ENCODE results near the gene STT3B.
A peak's percentile ranks its signal among the peaks of the same experiment; 100 is the strongest.

The STT3B gene

DNA sequence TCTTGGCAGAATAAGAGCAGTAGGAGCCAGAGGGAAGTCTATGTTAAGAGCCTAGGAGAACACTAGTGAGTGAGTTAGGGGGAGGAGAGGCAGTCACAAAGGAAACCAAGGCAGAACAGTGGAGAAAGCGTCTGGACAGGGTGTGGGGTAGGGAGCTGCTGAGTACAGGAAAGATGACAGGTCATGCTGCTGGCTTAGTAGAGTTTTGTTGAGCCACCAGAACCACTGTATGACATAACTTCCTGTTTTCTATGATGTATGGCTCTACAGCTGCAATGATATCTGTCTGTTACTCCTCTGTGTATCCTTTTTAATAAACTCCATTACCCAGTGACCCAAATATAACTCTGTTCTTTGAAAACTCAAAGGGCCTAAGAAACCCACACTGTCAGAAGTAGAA lies 10.6 kb upstream of the STT3B start:
- no peak for DNase-seq

DNA sequence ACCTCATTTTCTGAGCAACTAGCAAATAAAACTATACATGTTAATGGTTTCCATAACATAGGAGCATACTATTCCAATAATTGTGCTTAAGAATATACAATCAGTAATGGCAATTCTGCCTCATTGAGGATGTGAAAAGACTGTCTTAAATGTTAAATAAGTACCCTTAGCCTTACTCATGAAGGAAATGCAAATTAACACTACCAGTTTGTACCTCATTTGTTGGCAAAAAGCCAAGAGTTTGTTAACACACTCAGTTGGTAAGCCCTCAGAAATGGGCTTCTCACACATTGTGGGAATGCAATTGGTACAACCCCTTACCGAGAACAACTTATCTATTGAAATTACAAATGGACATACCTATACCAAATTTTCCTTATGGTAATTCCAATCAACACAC lies 9.2 kb upstream of the STT3B start:
- DNase-seq = no peak

DNA sequence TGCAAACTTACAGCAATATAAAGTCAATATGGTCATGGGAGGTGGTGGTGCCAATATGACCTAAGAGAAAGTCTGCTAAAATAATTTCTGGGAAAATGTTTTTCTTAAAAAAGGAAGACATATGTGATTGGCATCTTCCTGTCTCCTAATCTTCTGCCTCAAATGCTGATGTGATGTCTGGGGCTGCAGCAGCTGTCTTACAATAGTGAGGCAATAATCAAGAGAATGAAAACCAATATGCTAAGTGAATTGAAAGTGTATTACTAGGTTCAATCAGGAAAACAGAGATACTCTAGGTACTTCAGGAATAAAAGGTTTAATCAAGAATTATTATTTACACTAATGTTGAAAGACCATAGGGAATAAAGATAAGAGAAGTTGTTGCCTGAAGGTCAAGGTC lies 7.2 kb upstream of the STT3B start:
- DNase-seq = no peak

DNA sequence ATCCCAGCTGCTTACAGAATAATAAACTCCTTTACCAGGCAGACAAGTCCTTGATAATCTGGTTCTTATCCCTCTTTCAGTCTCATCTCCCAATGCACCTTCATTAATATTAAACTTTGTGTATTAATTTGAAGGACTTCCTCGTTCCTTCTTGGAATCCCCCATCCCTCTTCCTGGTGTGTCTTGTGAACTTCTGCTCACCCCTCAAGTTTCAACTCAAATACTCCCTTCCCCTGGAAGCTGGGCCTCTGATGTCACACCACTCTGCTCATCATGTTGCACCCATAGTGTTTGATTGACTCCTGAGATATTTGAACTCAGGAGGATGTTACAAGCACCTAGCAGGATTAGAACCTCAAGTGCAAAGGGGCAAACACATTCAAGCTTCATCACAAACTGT lies 3.3 kb upstream of the STT3B start:
- DNase-seq = no peak

DNA sequence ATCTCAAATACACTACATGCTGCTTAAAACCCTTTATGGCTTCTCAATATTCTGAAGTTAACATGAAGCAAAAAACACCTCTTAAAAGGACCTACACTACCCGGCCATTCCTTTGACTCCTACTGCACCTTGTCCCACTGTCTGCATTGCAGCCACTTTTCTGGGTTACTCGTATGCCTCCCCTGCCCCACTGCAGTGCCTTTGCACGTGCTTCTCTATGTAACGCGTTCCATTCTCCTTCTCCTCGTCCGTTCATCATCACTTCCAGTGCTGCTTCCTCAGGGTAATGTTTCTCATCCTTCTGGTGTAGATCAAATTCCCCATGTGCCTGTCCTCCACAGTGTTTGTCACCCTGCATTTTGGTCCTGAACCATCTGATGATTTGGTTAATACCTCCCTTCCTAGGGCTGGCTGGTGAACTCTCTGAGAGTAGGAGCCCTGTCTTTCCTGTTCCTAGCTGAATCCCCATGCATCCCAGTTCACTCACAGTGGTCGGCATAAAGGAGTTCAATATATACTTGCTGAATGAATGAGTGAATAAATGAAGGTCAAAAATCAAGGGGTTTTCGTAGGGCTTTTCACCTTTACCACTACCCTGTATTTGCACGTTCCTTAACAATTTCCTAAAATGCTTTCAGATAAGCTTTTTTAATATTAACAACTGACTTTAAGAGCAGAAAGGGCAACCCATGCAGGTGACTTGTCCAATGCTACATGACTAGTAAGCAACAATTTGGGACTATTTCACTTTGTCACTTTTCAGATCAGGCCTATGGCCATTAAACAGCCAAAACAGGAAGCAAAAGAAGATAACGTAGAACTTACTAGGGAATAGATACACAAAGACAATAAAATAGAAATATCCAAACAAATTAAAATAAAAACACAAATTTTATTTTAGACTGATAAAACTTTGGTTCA lies 2.4 kb upstream of the STT3B start:
- DNase-seq = no peak

DNA sequence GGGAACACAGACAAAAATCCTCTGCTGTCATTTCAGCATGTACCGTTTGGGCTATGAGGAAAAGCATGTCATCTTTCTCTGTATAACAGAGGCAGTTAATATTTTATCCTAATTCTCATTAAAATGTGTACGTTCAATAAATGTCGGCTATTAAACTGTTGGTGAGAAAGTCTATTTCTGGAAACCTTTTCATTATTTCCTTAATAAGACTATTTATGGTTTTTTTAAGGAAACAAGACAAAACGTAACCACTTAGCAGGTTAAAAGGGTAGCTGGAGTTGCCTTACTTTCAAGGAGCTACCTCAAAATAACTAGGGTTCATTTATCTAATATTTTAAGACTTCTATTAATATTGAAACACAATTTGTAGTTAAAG lies 1.8 kb upstream of the STT3B start:
- DNase-seq = no peak

DNA sequence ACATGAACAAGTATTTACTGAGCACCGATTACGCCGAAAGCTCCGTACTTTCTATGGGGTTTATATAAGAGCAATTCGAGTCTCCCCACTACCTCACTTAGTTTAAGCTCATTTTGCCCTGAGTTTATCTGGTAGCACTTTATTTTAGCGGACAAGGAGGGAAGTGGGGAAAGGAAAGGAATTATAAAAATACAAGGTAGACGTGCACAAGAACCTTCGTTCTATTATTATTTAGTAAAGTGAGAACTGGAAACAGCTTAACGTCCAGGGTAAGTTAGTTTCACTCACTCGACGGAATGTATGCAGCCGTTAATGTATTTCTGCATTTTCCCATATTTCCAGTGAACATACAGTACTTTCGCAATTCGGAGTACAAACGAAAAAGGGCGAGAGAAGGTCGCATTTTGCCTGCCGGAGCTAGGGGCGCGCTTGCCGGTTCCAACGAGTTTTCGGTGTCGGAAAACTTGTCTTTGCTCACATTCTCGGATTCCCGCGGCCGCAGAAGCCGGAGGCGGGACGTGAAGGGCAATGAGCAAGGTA lies 1.2 kb upstream of the STT3B start:
- no peak for DNase-seq

DNA sequence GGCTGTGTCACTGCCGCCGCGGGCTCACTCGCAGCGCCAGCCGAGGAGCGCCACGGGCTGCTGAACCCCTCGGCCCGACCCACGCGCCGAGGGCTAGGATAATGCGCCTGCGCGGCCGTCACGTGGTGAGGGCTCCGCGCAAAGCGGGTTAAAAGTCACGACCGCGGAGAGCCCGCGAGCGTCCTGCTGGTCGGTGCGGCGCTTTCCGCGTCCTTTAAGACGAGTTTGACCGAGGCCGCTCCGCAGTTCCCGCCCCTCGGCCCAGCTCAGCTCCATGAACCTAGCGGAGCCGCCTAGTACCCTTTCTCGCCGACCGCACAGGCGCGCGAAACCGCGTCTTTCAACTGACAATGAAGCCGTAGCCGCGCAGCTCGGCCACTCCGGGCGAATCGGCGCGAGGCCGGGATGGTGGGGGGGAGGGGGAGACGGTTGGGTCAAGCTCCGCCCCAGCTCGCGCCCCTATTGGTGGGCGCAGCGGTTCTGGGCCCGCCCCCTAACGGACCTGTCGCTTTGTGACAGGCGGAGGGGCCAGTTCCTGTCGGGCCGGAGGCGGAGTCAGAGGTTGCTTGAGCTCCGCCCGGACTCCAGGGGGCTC lies 636 bp upstream of the STT3B start:
- peak; percentile 99 for DNase-seq

DNA sequence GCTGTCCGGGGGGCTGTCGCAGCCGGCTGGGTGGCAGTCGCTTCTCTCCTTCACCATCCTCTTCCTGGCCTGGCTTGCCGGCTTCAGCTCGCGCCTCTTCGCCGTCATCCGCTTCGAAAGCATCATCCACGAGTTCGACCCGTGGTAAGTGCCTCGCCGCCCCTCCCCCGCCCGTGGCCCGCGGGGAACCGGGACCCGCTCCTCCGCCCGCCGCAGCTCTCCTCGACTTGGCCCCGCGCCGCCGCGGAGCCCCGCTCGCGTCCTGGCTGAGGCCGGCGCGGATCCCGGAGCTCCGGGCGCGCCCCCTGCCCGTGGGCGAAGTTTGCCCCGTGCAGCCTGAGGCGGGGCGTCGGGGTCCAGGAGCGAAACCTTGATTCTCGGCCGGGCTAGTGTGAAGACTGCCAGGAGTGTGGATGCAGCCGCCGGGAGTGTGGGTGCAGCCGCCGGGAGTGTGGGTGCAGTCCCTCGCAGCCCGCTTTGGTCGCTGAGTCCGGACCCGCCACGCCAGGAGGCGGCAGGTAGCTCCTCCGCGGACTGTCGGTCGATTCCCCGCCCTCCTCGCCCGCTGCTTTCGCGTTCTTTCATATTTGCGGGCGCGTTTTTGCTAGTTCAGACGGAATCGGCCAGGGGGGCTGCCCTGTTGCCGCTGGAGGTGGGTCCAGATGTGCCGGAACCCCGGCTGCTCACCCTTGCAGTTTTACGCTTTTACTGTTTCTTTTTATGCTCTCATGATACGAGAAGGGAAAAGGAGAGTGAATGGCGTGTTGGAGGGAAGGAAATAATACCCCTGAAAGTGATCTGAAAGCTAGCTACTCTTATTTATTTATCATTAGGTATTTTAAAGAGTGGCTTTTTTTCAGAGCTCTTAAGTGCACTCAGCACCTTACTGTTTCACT lies 692 bp downstream of the STT3B start:
- peak; percentile 65 for DNase-seq

DNA sequence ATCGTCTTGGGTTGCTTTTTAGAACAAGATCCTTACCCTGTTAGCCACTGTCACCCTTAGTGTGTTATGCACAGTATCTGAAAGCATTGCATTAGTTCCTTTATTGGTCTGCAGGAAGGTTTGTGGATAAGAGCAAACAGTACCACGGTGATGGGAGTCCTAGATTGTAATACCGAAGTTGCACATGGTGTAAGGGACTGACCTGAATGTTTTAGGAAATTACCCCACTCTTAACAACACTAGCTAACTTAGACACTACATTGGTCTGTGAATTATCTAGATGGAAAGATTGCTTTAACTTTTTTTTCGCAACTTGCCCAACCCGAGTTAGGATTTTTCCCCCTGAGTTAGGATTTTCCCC lies 1.3 kb downstream of the STT3B start:
- DNase-seq = no peak

DNA sequence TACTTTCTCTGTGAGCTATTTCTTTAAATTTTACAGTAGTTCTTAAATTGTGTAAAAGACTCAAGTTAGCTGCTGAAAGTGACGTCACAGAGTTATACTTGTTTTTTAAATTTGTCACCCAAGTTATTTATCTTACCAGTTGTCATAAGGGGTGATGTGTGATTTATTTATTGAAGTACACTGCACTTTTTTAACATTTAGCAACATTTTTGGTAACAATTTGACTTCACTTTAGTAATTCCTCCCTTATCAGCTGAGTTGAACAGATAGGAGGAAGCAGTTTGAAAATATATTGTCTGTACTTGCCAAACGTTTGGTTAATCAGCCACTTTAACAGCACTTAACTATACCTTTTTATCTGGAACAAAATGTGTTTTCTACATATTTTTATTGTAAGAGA lies 3.8 kb downstream of the STT3B start:
- no peak for DNase-seq

DNA sequence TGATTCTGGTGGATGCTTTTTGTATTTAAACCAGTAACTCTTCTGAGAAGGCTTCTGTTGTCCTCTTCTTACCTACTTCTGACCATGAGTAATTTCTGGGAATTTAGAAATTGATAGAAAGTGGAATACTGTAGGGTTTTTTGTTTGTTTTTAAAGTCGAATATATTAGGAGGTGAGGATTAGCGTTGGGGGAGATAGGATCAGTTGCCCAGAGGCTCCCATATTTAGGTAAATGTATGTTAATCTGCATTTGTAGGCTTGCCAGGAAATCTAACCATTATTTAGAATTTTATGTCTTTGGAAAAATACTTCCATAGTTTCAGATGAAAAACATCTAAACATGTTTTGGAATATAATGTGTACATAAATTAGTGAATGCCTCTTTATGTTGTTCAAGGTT lies 6.1 kb downstream of the STT3B start:
- DNase-seq = no peak

DNA sequence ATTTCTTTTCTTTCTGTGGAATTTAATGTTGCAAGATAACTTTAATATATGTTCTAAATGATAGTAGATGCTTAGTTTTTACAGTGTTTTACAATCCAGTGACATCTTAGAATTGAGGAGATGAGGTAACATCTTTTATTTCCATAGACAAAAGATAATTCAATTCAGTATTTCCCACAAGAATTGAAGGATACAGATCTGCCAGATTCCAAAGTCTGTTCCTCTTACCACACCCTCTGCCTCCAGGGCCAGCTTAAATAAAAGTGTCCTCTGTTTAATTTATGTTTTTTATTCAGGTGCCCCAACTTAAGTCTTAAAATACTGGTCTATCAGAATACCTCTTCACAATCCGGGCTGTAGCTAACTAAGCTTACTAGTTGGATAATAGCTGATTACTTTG lies 6.5 kb downstream of the STT3B start:
- no peak for DNase-seq

DNA sequence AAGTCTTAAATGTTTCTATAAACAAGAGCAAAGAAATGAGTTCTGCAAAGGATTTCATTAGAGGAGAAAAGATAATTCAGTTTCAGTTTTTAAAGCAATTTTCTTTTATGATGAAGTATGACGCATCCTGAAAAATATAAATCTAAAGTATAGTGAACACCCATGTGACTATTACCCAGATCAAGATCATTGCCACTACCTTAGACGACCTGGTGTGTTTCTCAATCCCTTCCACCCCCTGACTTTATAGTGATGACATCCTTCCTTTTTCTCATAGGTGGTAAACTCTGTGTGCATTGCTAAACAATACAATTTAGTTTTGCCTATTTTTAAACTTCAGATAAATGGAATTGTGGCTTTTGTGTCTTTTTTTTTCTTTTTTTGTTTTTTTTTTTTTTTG lies 8.4 kb downstream of the STT3B start:
- DNase-seq = no peak

DNA sequence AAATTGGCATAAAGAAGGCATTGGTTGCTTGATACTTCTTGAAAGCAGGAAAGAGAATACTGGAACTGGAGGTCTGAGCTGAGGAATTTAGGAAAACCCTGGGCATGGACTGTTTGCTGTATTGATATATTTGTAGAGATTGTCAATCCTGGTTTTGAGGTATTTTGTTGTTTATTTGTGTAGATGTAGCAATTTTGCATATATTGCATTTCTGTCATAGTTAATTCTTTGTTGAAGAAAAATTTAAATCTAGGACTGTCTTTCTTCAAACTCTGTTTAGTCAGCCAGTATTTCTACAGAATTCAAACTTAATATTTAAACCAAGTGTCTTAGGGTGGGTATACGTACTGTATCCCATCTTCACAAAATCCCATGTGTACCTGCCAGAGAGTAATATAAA lies 9.5 kb downstream of the STT3B start:
- no peak for DNase-seq

DNA sequence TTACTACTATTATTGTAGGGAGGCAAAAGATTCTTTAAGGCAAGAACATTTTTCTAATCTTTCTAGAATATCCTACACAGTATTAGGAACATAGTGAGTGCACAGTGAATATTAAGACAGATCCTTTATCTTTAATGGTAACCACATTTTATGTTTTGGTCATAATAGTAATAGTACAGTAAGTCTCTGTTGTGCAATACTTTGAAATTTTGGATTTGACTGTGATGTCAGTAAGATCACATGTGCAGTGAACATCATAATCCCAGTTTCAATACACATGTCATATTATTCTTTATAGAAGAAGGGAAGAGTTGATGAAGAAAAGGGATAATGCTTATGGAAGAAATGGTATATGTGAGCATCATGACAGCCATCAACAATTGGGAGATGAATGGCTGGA lies 10.7 kb downstream of the STT3B start:
- no peak for DNase-seq

DNA sequence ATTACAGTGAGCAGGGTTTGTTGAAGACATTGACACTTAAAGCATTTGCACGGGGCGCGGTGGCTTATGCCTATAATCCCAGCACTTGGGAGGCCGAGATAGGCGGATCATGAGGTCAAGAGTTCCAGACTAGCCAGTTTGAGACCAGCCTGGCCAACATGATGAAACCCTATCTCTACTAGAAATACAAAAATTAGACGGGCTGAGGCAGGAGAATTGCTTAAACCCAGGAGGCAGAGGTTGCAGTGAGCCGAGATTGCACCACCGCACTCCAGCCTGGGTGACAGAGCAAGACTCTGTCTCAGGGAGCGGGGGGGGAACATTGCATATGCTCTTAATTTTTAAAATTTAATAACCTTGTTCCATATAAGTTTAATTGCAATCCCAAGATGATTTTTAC lies 11.9 kb downstream of the STT3B start:
- DNase-seq = no peak

DNA sequence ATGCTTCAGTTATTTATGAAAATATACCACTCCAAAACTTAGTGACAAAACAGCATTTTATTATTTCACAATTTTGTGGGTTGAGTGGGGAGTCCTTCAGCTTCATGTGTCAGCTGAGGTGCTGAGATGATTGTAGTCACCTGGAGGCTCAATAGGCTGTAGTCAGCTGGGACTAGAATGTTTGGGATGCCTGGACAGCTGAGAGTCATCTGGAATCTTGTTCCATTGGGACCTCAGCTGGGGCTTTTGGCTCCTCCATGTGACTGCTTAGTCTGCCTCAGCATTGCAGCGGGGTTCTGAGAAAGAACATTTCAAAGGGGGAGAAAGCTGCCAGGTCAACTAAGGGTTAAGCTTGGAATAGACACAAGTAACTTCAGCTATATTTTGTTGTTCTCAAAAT lies 13.4 kb downstream of the STT3B start:
- no peak for DNase-seq

DNA sequence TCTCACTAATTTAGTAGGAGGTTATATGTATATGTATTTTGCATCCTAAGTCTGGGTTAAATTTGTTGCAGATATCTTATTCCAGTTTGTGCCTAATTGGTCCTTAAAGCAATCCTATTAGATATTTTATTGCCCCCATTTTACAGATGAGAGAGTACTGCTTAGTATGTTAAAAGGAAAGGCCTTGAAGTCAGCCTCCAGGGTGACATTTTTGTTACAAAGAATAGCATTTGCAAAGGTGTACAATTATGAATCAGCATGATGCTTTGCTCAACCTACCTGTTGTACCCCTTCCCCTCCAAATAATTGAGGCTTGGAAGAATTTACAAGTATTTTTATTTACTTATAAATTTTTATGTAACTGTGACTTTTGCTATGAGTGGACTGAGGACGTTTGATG lies 14.0 kb downstream of the STT3B start:
- no peak for DNase-seq

DNA sequence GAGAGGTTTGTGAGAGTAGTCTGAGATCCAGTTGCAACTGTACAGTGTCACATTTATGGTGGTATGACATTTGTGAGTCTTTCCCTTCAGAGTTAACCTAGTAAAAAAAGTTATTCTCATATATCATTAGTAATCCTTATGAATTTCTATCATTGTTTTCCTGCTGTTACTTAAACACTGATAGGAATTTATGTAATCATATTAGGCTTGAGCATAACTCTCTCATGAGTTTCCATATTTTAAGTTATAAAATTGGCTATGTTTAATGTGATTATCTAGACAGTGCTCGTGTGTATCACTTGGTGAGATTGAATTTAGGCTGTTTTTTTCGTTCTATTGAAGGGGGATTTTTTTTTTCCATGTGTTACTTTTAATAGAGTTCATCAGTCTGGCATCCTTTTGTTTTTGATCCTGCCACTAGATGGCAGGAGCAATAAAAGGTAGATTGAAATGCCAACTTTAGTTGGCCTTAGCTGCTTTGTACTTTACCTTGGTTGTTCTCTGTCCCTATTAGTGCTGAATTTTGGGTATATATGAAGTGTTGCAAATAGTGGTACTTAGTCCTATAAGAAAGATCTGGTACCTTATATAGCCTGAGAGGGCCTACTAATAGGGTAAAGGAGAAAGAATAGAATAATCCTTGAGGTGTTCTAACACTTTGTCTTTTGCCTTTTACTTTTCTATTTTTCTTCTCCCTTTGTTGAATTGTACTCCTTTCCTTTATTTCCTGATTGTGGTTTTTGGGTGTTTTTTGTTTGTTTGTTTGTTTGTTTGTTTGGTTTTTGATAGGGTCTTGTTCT lies 17.9 kb downstream of the STT3B start:
- DNase-seq = no peak

DNA sequence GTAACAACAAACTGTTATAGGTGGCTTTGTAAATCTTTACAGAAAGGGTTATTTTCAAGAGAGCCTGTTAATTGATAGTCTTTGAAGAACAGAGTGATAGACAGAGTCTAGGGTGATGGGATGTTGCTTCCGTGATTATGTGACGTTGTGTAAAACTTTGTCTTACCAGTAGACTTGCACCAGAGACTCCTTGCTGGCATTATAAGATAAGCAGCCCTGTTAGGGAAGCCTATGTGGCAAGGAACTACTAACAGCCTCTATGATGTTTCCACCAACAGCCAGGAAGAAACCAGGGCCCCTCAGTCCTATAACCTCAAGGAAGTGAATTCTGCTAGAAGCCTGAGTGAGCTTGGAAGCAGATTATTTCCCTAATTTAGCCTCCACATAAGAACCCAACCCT lies 18.9 kb downstream of the STT3B start:
- DNase-seq = no peak

DNA sequence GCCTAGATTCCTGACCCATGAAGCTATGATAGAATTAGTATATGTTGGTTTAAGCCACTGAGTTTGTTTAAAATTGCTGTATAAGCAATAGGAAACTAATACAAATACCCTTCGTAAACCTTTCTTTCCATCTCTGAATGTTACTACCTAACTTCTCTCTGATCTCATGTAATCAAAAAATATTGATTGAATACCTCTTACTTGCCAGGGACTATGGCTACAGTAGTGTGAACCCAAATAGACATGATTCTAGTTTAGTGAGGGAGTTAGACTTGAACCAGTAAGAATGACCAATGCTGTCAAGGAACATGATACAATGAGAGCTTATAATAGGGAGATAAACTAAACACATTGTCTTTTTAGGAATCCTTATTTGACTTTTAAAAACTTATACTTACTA lies 19.4 kb downstream of the STT3B start:
- DNase-seq = no peak

DNA sequence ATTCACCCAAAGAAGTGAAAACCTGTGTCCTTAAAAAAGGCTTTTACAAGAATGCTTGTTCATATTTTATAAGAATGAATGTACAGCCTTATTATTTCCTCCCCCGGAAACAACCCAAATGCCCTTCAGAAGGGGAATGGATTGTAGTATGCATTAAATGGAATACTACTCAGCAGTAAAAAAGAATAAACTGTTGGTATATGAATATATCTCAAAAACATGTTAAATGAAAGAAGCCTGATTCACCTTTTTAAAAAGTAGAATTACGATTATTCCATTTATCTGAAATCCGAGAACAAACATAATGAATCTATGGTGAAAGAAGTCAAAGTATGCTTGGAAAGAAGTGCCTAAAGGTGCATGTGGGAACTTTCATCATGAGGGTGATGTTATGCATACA lies 20.5 kb downstream of the STT3B start:
- DNase-seq = no peak
